ENCODE results near the gene LYZ.
"Not testable (repeated sequence)": the region's sequence is repeated elsewhere in the genome, so short reads cannot be mapped to it uniquely, and the experiment has no call there.

DNA sequence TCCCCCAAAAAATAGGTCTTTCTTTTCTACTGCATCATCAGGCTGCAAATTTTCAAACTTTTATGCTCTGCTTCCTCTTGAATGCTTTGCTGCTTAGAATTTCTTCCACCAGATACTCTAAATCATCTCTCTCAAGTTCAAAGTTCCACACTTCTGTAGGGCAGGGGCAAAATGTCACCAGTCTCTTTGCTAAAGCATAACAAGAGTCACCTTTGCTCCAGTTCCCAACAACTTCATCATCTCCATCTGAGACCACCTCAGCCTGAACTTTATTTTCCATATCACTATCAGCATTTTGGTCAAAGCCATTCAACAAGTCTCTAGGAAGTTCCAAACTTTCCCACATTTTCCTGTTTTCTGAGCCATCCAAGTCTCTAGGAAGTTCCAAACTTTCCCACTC, 31.4 kb upstream of the LYZ start:
- TF ChIP-seq EZH2 (IDR thresholded peaks at IDR 0.05; ENCODE audit: borderline replicate concordance, low read length); CTCF (IDR thresholded peaks at IDR 0.05; ENCODE audit: low read length): not testable (repeated sequence)
